Esophagus squamous epithelium (tissue), 4 donors: ENCODE measurements around the gene RCOR3.

Experiments
- POLR2A ChIP-seq, 4 donors: fragments of 450-650 bp; IDR thresholded peaks; one replicate each; pipeline ENCODE4 v1.6.1; 2017; ENCODE audit warnings: antibody characterized with exemption in 4 of 4, mild to moderate bottlenecking in 4 of 4, moderate library complexity in 3 of 4
- TF ChIP-seq, protein P1 (sequence below), 6 experiments: fragments of 450-650 bp in 4 of 6; fragments of 200-600 bp in 2 of 6; sonication (generic) in 2 of 6; IDR thresholded peaks; one replicate each; pipeline ENCODE4 v1.5.1; 2016 to 2019; ENCODE audit warnings: antibody characterized with exemption in 6 of 6, mild to moderate bottlenecking in 4 of 6, moderate library complexity in 4 of 6

DNA sequence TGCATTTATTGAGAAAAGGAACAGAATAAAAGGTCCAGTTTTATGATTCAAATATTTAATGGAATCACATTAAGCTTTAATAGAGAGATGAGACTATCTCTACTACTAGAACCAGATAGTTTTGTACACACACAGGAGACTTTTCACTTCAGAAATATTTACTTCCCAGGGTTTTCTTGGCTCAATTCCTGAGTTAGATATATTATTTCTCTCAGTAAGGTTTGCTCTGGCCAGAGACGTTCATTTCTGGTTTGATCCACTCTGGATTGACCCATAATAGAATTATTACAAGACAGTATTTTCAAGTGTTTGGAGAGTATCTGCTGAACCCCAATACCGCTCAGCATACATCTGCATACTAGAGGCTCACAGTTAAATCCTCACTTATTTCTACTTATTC, 1.3 kb upstream of the RCOR3 start:
- TF ChIP-seq, protein P1, sequence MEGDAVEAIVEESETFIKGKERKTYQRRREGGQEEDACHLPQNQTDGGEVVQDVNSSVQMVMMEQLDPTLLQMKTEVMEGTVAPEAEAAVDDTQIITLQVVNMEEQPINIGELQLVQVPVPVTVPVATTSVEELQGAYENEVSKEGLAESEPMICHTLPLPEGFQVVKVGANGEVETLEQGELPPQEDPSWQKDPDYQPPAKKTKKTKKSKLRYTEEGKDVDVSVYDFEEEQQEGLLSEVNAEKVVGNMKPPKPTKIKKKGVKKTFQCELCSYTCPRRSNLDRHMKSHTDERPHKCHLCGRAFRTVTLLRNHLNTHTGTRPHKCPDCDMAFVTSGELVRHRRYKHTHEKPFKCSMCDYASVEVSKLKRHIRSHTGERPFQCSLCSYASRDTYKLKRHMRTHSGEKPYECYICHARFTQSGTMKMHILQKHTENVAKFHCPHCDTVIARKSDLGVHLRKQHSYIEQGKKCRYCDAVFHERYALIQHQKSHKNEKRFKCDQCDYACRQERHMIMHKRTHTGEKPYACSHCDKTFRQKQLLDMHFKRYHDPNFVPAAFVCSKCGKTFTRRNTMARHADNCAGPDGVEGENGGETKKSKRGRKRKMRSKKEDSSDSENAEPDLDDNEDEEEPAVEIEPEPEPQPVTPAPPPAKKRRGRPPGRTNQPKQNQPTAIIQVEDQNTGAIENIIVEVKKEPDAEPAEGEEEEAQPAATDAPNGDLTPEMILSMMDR (IDR thresholded peaks at IDR 0.05): no peak
- TF ChIP-seq POLR2A (IDR thresholded peaks at IDR 0.05): no peak
